Brain microvascular endothelial cell (primary cell): ENCODE measurements around the gene ANKRD24.

Experiments used
- DNase-seq: peaks from one replicate; pipeline ENCODE4 v3.0.0-alpha.2; 2020
- H3K27ac ChIP-seq: fragments of 250-450 bp; sonication (Bioruptor Pico); 2 replicates; pipeline ENCODE4 v1.5.1; 2020; ENCODE audit warnings: mild to moderate bottlenecking, moderate library complexity
- H3K27me3 ChIP-seq: fragments of 250-450 bp; sonication (Bioruptor Pico); replicated peaks from 2 replicates; pipeline ENCODE4 v1.5.1; 2020; ENCODE audit warnings: mild to moderate bottlenecking
- H3K36me3 ChIP-seq: fragments of 250-450 bp; sonication (Bioruptor Pico); replicated peaks from 2 replicates; pipeline ENCODE4 v1.5.1; 2020; ENCODE audit warnings: mild to moderate bottlenecking
- H3K4me3 ChIP-seq: 2 replicates; pipeline ENCODE4 v1.5.1; 2011; ENCODE audit warnings: low read depth, mild to moderate bottlenecking, control low read depth, low read length, moderate library complexity
- in situ Hi-C: cut with HindIII; loops from 2 replicates; pipeline ENCODE4 v1.10.0; 2017; ENCODE audit warnings: low sequenced_read_pairs, low pct_ligation_motif_present
- TF ChIP-seq, protein P1 (sequence below): IDR thresholded peaks from 2 replicates; pipeline ENCODE4 v1.5.1; 2011; ENCODE audit warnings: low read depth, mild to moderate bottlenecking, moderate library complexity, low read length, control low read depth, inconsistent platforms; ENCODE audit errors: missing control alignments

The ANKRD24 gene

DNA sequence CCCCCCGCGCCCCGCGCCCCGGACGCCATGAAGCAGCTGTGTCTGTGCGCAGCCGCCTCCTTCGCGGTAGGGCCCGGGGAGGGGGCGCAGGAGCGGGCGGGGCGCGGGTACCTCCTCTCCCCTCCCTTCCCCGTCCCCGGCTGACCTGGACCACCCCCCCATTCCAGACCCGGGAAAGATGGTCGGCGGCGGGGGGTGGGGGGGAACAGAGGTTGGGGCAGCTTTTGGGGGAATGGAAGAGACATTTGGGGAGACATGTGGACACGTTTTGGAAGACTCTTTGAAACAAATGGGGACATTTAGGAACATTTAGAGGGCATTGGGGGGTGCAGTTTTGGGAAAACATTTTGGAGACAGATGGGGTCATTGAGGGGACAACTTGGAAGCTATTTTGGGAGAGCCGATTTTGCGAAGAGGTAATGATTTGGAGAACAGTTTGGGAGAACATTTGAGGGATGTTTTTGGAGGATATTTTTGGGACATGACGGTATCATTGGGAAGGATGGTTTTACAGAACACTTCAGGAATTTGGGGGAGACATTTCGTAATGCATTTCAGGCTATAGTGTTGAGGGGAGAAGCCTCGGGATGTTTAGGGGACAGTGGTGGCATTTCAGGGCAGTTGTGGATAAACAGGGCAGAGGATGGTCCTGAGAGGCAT is 16.1 kb downstream of the ANKRD24 start:
- Histone ChIP-seq H3K27ac (no peak overlapping the region), H3K36me3 (no peaks in the 10 kb centered on the region), H3K4me3 (no peak overlapping the region), H3K27me3 (peaks cover 15% of the 10 kb centered on the region)
- TF ChIP-seq, protein P1, sequence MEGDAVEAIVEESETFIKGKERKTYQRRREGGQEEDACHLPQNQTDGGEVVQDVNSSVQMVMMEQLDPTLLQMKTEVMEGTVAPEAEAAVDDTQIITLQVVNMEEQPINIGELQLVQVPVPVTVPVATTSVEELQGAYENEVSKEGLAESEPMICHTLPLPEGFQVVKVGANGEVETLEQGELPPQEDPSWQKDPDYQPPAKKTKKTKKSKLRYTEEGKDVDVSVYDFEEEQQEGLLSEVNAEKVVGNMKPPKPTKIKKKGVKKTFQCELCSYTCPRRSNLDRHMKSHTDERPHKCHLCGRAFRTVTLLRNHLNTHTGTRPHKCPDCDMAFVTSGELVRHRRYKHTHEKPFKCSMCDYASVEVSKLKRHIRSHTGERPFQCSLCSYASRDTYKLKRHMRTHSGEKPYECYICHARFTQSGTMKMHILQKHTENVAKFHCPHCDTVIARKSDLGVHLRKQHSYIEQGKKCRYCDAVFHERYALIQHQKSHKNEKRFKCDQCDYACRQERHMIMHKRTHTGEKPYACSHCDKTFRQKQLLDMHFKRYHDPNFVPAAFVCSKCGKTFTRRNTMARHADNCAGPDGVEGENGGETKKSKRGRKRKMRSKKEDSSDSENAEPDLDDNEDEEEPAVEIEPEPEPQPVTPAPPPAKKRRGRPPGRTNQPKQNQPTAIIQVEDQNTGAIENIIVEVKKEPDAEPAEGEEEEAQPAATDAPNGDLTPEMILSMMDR: no peak
- DNase-seq: no peak
- in situ Hi-C loops: no loop called here

DNA sequence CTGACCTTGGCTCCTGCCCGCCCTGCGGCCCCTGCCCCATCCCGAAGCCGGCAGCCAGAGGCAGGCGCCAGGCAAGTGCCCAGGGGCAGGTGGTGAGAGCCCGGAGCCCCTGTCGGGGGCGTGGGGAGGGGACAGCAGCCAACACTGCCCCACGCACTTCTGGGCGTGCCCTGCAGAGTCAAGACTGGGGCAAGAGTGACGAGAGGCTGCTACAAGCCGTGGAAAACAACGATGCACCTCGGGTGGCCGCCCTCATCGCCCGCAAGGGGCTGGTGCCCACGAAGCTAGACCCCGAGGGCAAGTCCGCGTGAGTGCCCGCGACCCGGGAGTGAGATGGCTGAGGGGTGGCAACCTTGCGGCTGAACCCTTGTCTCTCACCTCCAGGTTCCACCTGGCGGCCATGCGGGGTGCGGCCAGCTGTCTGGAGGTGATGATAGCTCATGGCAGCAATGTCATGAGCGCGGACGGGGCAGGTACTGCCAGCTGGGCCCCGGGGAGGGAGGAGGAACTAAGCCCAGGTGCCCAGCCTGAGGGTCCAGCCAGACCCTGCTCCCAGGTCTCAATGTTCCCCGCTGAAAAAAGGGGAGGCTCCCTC is 17.3 kb downstream of the ANKRD24 start:
- TF ChIP-seq, protein P1: no peak
- Histone ChIP-seq H3K36me3 (no peaks in the 10 kb centered on the region), H3K27ac (no peak overlapping the region), H3K27me3 (peaks cover 11% of the 10 kb centered on the region), H3K4me3 (no peak overlapping the region)
- DNase-seq: no peak
- in situ Hi-C loops: no loop called here

DNA sequence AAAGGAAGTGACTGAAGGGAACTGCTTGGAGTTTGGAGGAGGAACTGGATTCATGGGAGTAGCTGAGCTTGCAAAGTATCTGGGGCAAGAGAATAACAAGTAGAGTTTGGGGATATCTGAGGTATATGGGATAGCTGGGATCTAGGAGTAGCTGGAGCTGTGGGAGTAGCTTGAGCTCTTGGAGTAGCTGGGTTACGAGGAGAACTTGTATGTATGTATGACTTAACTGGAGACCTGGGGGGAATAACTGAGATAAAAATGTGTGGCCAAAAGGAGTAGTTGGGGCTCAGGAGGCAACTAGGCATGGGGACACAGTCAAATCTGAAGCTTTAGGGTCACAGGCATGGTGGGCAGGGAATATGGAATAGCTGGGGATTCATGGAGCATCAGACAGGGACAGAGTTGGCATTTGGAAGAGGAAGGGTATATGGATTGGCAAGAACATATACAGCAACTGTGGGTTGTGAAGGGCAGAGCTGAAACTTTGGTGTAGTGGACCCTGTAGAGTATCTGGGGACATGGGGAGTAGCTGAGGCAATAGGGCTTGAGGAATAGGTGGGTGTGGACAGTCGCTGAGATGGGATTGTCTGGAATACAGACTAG is 18.6 kb downstream of the ANKRD24 start:
- DNase-seq: no peak
- Histone ChIP-seq H3K4me3 (no peak overlapping the region), H3K36me3 (no peaks in the 10 kb centered on the region), H3K27me3 (peaks cover 5% of the 10 kb centered on the region), H3K27ac (no peak overlapping the region)
- in situ Hi-C loops: no loop called here
- TF ChIP-seq, protein P1: no peak

DNA sequence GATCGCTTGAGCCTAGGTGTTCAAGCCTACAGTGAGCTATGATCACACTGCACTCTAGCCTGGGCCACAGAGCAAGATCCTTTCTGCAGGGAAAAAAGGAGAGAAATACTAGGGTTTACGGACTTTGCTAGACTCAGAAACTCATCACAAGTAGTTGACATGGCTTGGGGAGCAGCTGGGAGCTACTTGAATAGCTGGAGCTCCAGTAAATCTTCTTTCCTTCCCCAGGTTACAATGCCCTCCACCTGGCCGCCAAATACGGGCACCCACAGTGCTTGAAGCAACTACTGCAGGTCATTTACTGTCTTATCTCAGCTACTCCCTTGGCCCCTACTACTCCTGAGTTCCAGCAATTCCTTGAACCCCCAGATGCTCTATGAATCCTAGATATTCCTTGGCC is 19.3 kb downstream of the ANKRD24 start:
- in situ Hi-C loops: no loop called here
- H3K36me3 ChIP-seq: no peaks in the 10 kb centered on the region
- no peak overlapping the region for H3K27ac ChIP-seq
- DNase-seq: no peak
- H3K27me3 ChIP-seq: peaks cover 5% of the 10 kb centered on the region
- H3K4me3 ChIP-seq: no peak overlapping the region
- TF ChIP-seq, protein P1: no peak

DNA sequence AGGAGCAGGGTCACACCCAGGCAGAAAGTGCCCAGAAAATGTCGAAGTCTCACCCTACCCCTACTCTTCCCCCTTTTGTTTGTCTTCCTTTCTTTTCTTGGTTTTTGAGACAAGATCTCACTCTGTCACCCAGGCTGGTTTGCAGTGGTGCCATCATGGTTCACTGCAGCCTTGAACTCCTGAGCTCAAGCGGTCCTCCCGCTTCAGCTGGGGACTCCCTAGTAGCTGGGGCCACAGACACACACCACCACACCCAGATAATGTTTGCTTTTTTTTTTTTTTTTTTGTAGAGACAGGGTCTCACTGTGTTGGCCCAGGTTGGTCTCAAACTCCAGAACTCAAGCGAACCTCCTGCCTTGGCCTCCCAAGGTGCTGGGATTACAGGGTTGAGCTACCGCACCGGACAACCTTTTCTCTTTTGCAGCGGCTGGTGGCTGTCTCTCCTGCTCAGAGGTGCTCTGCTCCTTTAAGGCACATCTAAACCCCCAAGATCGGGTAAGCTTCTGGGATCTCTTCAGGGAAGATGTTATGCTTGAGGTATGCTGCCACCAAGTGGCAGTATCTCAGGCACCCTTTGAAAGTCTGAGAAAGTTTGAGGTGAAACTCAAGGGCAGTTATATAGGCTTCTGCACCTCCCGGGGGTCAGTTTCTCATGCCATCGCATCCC is 24.5 kb downstream of the ANKRD24 start:
- TF ChIP-seq, protein P1: peak; percentile 55
- DNase-seq: no peak
- in situ Hi-C loops: no loop called here

More for the DNA sequence above, 24.5 kb downstream of the ANKRD24 start:
- Histone ChIP-seq H3K4me3 (no peak overlapping the region), H3K27me3 (no peaks in the 10 kb centered on the region), H3K36me3 (no peaks in the 10 kb centered on the region), H3K27ac (no peak overlapping the region)
